Epithelial cell of esophagus (primary cell): ENCODE results near the gene CLEC2L.

Source experiments
- DNase-seq: peaks from one replicate; pipeline ENCODE4 v3.0.0; 2010; ENCODE audit warnings: low read depth
- H3K4me3 ChIP-seq: 2 replicates; pipeline ENCODE4 v1.5.1; 2011; ENCODE audit warnings: mild to moderate bottlenecking, low read length, control low read depth
- TF ChIP-seq, protein P1 (sequence below): IDR thresholded peaks from 2 replicates; pipeline ENCODE4 v1.5.1; 2011; ENCODE audit warnings: low read depth, mild to moderate bottlenecking, low read length, control low read depth, inconsistent platforms; ENCODE audit not compliant: insufficient read depth; ENCODE audit errors: missing control alignments

Gene CLEC2L

DNA sequence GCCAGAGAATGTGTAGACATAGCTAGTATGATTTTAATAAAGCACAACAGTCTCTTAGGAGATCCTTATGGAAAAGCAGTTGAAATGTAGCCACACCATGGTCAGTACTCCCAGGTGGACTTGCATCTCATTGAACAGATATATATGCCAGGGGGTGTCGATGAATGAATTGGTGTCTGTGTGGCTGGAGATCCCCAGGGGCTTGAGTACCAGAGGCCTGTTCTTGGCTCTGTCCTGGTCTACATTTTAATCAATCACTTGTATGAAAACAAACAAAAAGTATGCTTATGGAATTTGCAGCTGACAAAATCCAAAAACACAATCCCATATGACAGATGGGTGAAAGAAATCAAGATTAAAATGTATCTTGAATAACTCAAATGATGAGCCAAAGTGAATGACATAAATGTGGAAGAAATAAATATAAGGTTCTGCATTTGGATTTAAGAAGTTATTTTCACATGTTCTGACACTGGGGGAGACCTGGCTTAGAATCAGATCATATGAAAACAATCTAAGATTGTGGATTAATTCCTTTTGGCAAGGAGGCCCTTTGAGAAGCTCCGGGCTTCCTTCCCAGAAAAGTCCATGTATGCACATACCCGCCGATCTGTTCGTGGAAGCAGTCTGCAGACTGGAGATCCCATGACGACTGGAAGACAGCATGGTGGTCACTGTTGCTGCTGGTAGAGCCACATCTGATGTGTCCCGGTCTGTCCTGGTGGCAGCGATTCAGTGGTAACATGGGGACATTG, 15.6 kb downstream of the CLEC2L start:
- TF ChIP-seq, protein P1, sequence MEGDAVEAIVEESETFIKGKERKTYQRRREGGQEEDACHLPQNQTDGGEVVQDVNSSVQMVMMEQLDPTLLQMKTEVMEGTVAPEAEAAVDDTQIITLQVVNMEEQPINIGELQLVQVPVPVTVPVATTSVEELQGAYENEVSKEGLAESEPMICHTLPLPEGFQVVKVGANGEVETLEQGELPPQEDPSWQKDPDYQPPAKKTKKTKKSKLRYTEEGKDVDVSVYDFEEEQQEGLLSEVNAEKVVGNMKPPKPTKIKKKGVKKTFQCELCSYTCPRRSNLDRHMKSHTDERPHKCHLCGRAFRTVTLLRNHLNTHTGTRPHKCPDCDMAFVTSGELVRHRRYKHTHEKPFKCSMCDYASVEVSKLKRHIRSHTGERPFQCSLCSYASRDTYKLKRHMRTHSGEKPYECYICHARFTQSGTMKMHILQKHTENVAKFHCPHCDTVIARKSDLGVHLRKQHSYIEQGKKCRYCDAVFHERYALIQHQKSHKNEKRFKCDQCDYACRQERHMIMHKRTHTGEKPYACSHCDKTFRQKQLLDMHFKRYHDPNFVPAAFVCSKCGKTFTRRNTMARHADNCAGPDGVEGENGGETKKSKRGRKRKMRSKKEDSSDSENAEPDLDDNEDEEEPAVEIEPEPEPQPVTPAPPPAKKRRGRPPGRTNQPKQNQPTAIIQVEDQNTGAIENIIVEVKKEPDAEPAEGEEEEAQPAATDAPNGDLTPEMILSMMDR = no peak
- H3K4me3 ChIP-seq = no peak overlapping the region
- DNase-seq = no peak

DNA sequence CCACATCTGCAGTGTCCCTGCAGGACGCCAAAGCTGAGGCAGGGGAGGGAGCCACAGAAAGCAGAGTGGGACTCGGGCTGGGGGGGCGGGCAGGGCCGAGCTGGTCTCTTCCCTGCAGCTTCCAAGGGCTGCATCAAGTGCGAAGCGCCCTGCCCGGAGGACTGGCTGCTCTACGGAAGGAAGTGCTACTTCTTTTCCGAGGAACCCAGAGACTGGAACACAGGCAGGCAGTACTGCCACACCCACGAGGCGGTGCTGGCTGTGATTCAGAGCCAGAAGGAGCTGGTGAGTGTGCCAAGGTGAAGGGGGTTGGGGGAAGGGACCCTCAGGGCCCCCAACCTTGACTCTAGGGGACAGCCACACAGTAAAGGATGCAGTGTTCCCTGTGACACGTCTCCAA, 16.7 kb downstream of the CLEC2L start:
- no peak overlapping the region for H3K4me3 ChIP-seq
- TF ChIP-seq, protein P1 = no peak
- peak; percentile 25 for DNase-seq

DNA sequence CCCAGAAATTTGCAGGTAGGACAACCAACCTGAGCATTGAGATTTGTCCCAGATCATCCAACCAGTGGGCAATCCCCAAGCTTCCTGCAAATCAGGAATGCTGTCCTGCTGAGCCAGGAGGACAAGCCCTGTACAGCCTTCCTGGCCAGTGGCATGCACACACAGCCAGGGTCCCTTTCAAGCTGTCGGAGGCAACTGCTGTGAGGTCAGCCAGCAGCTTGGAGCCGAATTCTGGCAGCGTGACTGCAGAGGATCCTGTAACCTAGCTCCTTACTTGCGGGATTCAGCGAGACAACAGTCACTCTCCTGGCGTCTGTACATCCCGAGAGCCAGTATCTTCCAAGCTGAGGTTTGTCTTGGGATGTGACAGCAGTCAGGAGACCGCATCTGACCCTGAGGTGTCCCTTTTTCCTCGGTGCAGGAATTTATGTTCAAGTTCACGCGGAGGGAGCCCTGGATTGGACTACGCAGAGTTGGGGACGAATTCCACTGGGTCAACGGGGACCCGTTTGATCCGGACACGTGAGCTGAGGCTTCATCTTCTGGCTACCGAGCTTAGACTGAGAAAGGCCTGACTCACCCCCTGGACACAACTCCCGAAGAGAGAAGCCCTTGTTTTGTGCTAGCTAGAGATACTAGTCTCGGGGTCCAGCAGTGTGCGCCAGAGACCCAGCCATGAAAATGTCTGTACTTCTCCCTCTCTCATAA, 18.3 kb downstream of the CLEC2L start:
- TF ChIP-seq, protein P1 = no peak
- DNase-seq = no peak
- H3K4me3 ChIP-seq = no peak overlapping the region

DNA sequence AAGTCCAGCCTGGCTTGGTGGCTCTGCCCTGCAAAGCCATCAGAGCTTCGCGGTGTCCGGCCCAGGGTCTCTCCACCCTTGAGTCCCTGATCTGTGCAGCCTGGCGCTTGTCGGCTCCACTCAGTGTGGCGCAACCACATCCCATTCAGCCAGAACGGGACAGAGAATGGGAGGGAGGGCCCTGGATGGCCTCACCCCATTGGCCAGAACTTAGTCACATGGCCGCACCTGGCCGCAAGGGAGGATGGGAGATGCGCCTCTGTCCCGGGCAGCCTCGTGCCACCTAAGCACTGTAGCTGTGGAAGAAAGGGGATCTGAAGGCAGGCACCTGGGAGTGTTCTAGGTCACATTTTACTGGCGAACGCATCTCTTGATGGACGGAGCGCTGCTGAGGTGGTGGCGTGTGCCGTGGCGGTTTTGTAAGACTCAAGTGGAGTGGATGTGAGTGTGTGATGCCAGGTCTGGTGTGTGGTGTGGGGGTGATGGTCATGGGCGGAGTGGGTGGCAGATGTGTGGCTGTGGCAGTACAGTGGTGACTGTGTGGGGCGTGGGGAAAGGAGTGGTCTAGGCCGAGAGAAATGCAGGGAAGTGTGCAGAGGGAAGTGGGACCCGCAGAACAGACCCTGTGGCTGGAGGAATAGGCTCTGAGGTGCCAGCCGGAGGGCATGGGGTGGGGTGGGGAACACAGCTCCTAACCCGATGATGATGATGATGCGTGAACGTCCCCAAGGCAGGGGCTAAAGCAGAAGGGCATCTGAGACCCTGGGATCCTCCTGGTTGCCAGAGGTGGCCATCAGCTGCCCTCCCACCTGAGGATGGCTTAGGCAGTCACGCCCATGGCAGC, 19.0 kb downstream of the CLEC2L start:
- TF ChIP-seq, protein P1 = no peak
- no peak for DNase-seq

DNA sequence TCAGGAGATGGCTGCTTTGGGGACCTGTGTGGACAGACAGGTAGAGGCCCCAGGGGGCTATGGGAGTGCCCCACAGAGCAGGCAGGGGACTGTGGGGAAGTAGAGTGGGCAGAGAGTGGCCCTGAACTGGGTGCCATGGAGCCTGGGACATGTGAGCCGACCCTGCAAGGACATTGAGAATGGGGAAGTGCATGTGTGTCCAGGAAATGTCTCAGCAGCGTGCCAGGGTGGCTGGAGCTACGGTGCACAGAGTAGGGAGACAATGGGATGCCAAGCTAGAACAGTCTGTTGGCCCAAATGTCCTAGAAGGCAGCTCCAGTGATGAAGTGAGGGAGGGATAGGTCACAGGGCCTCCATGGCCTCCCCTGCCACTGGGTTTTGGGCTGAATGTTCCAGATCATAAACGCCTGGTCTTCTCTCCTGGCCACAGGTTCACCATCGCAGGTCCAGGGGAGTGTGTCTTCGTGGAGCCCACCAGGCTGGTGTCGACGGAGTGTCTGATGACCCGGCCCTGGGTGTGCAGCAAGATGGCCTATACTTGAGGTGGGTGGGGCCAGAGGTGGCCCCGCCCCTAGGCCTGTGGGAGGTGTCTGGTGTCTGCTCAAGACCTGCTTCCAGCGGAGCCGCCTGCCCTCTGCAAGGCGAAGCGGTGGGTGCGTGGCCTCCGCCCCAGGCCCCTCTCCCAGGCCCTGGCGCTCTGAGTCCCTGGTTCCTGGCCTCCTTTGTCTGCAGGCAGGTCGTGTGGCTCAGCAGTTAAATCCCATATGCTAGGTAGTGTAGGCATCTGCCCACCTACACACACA, 20.5 kb downstream of the CLEC2L start:
- DNase-seq = no peak
- H3K4me3 ChIP-seq = no peak overlapping the region
- TF ChIP-seq, protein P1 = no peak

More for the DNA sequence above, 19.0 kb downstream of the CLEC2L start:
- no peak overlapping the region for H3K4me3 ChIP-seq

DNA sequence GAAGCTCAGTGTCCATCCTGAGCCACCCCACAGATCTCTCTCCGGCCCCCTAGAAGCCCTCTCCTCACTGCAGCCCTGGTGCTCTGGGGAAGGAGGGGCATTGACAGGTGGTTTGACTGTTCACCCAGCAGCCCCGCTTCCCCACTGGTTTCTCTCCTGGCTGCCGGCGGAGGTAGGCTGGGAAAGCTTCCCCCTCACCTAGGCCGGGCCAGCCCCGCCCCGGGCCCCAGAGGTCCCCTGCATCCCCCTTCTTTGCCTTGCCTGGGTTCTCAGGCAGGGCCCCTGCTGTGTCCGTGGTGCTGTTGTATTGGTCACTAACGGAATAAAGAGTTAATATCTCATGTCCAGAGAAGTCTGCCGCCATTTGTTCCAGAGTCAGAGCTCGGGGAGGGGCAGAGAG, 21.2 kb downstream of the CLEC2L start:
- DNase-seq = no peak
- TF ChIP-seq, protein P1 = no peak
- H3K4me3 ChIP-seq = no peak overlapping the region
